NB4 (cell line): ENCODE results near the gene LILRB2.
"Not testable (repeated sequence)": the region's sequence is repeated elsewhere in the genome, so short reads cannot be mapped to it uniquely, and the experiment has no call there.

ENCODE experiments used
- DNase-seq: peaks from one replicate; pipeline ENCODE4 v3.0.0; 2010; ENCODE audit warnings: low read depth
- H3K4me3 ChIP-seq: one replicate; pipeline ENCODE4 v1.5.1; 2011; ENCODE audit warnings: mild to moderate bottlenecking, low read depth, low read length, moderate library complexity
- MYC ChIP-seq: IDR thresholded peaks from 2 replicates; pipeline ENCODE4 v1.6.1; 2011; ENCODE audit warnings: low read depth, low read length
- POLR2A ChIP-seq: IDR thresholded peaks from 2 replicates; pipeline ENCODE4 v1.6.1; 2011; ENCODE audit warnings: mild to moderate bottlenecking; ENCODE audit not compliant: insufficient read length; ENCODE audit errors: extremely low read depth
- TF ChIP-seq, protein P1 (sequence below): IDR thresholded peaks from one replicate; pipeline ENCODE4 v1.5.1; 2012; ENCODE audit warnings: low read depth, low read length
- TF ChIP-seq, protein P2 (sequence below): IDR thresholded peaks from 2 replicates; pipeline ENCODE4 v1.6.1; 2011; ENCODE audit warnings: low read depth, low read length

LILRB2 gene

DNA sequence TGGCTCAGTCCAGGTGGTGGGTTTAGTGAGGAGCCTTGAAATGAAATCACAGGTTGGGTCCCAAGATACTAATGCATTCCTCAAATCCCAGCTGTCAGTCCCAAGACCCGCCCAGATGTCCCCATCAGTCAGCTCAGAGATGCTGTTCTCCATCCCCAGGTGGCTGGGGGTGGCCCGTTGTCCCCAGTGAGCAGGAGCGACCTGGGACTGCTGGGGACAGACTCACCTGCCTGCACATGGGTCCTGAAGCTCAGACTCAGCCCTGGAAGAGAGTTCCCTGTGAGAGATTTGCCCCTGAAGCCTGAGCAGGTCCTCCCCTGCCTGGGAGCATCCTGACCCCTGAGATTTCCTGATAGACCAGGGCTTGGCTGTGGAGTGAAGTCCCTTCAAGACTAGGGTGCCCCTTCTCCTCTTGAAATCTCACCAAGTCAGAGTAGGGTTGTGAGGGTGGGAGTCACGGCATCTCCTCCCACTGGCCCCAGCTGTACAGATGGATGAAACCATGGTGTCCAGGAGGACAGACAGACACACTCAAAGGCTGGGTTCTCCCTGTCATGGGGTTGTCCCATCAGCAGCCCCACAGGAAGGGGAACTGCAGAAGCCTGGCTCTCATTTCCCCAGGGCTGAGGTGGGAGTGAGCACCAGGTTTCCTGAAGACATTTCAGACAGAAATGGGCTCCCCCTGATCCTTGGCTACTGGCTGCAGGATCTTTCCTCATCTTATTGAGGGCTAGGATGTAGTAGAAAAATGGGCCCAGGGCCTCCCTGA is 17.6 kb upstream of the LILRB2 start:
- H3K4me3 ChIP-seq = no peak overlapping the region
- no peak for DNase-seq
- TF ChIP-seq MYC = no peak
- TF ChIP-seq, protein P1, sequence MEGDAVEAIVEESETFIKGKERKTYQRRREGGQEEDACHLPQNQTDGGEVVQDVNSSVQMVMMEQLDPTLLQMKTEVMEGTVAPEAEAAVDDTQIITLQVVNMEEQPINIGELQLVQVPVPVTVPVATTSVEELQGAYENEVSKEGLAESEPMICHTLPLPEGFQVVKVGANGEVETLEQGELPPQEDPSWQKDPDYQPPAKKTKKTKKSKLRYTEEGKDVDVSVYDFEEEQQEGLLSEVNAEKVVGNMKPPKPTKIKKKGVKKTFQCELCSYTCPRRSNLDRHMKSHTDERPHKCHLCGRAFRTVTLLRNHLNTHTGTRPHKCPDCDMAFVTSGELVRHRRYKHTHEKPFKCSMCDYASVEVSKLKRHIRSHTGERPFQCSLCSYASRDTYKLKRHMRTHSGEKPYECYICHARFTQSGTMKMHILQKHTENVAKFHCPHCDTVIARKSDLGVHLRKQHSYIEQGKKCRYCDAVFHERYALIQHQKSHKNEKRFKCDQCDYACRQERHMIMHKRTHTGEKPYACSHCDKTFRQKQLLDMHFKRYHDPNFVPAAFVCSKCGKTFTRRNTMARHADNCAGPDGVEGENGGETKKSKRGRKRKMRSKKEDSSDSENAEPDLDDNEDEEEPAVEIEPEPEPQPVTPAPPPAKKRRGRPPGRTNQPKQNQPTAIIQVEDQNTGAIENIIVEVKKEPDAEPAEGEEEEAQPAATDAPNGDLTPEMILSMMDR = no peak
- TF ChIP-seq POLR2A = no peak
- TF ChIP-seq, protein P2, sequence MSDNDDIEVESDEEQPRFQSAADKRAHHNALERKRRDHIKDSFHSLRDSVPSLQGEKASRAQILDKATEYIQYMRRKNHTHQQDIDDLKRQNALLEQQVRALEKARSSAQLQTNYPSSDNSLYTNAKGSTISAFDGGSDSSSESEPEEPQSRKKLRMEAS = no peak

DNA sequence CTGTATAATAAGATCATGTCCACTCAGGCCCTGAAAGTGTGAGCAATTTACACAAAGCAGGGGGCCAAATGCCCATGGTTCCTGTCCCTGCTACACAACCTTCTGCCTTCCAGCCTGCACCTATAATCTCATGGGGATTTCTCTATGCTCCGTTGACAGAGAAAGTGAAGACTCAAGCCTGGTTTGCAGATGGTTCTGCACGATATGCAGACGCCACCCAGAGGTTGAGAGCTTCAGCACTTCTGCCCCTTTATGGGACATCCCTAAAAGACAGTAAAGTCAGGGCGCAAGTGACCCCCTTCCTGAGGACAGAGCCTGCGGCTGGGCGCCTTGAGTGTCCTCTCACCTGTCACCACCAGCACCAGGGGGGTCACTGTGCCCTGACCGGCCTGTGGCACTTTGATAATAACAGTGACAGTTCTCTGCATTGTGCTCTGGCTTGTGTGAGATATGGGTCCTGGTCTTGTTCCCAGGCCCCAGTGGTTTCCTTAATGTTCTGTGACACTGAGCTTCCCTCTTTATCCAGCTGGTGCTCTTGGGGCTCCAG is 16.9 kb upstream of the LILRB2 start:
- no peak for TF ChIP-seq POLR2A
- no peak for TF ChIP-seq MYC
- TF ChIP-seq, protein P2 = no peak
- TF ChIP-seq, protein P1 = peak; percentile 49
- no peak overlapping the region for H3K4me3 ChIP-seq
- peak; percentile 49 for DNase-seq

DNA sequence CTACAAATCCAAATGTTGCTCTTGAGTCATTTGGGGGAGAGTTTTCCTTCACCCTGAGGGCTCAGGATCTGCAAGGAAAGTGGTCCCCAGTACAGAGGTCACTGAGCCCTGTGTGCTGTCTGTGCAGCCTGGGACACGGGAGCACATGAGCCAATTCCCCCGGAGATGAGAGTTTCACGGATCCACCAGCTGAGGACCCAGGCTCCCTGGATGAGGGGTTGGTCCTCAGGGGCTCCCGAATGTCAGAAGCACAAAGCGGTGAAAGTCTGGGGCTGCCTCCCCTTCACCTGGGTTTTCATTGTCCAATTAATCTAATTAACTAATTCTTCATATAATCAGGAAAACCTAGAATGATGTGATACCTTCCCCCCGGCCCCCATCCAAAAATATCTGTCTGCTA is 13.6 kb upstream of the LILRB2 start:
- DNase-seq = no peak
- H3K4me3 ChIP-seq = no peak overlapping the region
- TF ChIP-seq, protein P1 = no peak
- TF ChIP-seq MYC = no peak
- TF ChIP-seq POLR2A = no peak
- TF ChIP-seq, protein P2 = no peak

DNA sequence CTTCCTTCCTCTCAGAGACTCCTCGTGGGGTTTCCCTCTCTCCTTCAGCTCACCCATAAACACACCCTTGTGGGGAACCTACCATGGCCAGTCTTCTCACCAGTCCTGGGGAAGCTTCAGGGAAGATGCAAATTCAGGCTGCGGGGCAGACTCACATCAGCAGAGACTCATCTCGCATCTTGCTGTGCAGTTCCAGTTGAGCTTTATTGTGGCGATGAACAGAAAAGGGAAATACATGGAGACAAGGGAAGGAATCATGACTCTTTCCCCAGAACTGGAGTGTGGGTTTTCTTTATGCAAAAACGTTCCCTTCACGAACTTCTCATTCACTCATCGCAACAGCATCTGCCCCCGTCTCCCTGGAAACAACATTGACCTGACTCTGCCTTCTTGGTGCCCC is 8.2 kb upstream of the LILRB2 start:
- not testable (repeated sequence) for H3K4me3 ChIP-seq, DNase-seq

DNA sequence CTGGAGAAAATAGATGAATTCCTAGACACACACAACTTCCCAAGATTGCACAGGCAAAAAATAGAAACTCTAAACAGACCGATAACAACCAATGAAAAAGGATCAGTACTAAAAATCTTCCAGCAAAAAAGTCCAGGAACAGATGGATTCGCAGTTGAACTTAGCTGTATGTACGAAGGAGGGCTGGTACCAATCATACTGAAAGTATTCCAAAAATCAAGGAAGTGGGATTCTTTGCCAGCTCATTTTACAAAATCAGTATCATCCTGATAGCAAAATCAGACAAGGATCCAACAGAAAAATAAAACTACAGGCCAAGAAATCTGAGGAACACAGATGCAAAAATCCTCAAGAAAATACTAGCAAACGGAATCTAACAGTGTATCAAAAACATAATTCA is 6.5 kb upstream of the LILRB2 start:
- no peak for DNase-seq
- TF ChIP-seq MYC (no peak), POLR2A (no peak)
- TF ChIP-seq, protein P2 = no peak
- TF ChIP-seq, protein P1 = no peak
- no peak overlapping the region for H3K4me3 ChIP-seq

DNA sequence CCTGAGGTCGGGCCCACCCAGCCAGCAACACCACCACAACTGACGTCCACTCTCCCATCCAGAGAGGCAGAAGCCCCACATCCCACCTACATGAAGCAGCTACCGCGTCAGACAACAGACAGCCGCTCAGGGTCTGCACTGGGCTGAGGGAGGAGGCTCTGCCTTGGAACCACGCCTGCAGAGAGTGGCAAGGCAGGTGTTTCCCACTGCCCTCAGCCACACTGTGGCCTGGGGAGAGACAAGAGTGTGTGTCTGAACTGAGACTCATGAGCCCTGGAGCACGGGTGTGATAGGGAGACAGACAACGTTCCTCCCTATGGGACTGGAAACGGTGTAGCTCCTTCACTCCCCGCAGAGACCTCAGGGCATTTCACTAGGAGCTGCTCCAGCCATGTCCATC is 5.4 kb upstream of the LILRB2 start:
- not testable (repeated sequence) for DNase-seq

DNA sequence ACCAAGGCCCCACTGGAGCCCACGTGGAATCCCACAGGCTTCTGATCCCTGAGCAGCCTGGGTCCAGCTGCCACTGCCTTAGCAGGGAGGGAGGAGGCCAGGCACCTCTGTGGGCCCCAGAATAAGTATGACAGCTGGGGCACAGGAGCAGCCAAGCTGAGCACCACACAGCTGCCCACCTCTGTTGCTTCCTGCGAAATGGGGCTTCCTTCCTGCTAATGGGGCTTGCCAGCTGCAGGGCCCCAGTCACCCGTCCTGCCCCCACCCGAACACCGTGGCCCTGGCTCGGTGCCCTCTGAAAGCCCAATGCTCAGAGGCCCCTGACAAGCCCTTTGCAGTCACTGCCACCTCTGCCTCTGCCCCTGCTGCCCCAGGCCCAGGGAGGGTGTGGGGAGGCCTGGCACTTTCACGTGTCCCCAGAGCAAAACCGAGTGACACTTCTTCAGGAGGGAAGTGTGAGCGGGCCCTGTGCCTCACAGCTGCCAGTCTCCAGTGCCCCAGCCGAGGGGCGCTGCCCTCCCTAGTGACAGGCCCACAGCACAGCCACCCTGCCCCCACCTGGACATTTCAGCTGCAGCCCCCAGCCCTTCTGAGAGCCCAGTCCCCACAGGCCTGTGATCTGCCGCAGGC is 4.6 kb upstream of the LILRB2 start:
- H3K4me3 ChIP-seq, DNase-seq: not testable (repeated sequence)

More for the DNA sequence above, 5.4 kb upstream of the LILRB2 start:
- not testable (repeated sequence) for H3K4me3 ChIP-seq
